Kidney capillary endothelial cell (primary cell): ENCODE measurements around the gene SLC16A2.
"Not testable (repeated sequence)": the region's sequence is repeated elsewhere in the genome, so short reads cannot be mapped to it uniquely, and the experiment has no call there.

Experiments
- DNase-seq: peaks from one replicate; pipeline ENCODE4 v3.0.0-alpha.2; 2018; ENCODE audit warnings: low spot score

SLC16A2 gene

GRCh38 chrX:74446876-74447275, 25.6 kb downstream of the SLC16A2 start:
- no peak for DNase-seq

- no peak for DNase-seq
Measured at GRCh38 chrX:74448669-74449068, 27.4 kb downstream of the SLC16A2 start.

- no peak for DNase-seq
Measured at GRCh38 chrX:74449322-74449936, 28.1 kb downstream of the SLC16A2 start.

- no peak for DNase-seq
Measured at GRCh38 chrX:74449937-74450330, 28.6 kb downstream of the SLC16A2 start.

- DNase-seq = peak; percentile 19
Measured at GRCh38 chrX:74450803-74451449, 29.6 kb downstream of the SLC16A2 start.

GRCh38 chrX:74451450-74452198, 30.3 kb downstream of the SLC16A2 start:
- no peak for DNase-seq

GRCh38 chrX:74452199-74452481, 30.8 kb downstream of the SLC16A2 start:
- no peak for DNase-seq

GRCh38 chrX:74453178-74453577, 31.9 kb downstream of the SLC16A2 start:
- DNase-seq = no peak

- DNase-seq = not testable (repeated sequence)
Measured at GRCh38 chrX:74454233-74454632, 32.9 kb downstream of the SLC16A2 start.

GRCh38 chrX:74458736-74459135, 37.4 kb downstream of the SLC16A2 start:
- no peak for DNase-seq

- DNase-seq = no peak
Measured at GRCh38 chrX:74461384-74461783, 40.1 kb downstream of the SLC16A2 start.

- DNase-seq = no peak
Measured at GRCh38 chrX:74464722-74465121, 43.4 kb downstream of the SLC16A2 start.

GRCh38 chrX:74465424-74465823, 44.1 kb downstream of the SLC16A2 start:
- DNase-seq = no peak

- DNase-seq = no peak
Measured at GRCh38 chrX:74467656-74468055, 46.4 kb downstream of the SLC16A2 start.

GRCh38 chrX:74473116-74473515, 51.8 kb downstream of the SLC16A2 start:
- not testable (repeated sequence) for DNase-seq

- no peak for DNase-seq
Measured at GRCh38 chrX:74490247-74490646, 69.0 kb downstream of the SLC16A2 start.

- no peak for DNase-seq
Measured at GRCh38 chrX:74492720-74493201, 71.5 kb downstream of the SLC16A2 start.

- DNase-seq = no peak
Measured at GRCh38 chrX:74493806-74494205, 72.5 kb downstream of the SLC16A2 start.

- DNase-seq = no peak
Measured at GRCh38 chrX:74498924-74499323, 77.6 kb downstream of the SLC16A2 start.

GRCh38 chrX:74500067-74500466, 78.8 kb downstream of the SLC16A2 start:
- DNase-seq = no peak

- DNase-seq = no peak
Measured at GRCh38 chrX:74500555-74500954, 79.3 kb downstream of the SLC16A2 start.

GRCh38 chrX:74505437-74505836, 84.1 kb downstream of the SLC16A2 start:
- no peak for DNase-seq
